OCI-LY3 (cell line): ENCODE data around the gene CLDN22.

Experiments used
- H2AFZ ChIP-seq: fragments of 200-600, 300-600 bp; shearing (Covaris generic); 2 replicates; pipeline ENCODE4 v1.6.0; 2014; ENCODE audit warnings: antibody characterized with exemption, low read depth, low read length
- H3K27ac ChIP-seq: fragments of 200-600, 300-600 bp; sonication (generic); 2 replicates; pipeline ENCODE4 v1.5.1; 2014; ENCODE audit warnings: mild to moderate bottlenecking, low read length, moderate library complexity, mixed read lengths
- H3K27me3 ChIP-seq: fragments of 200-600, 300-600 bp; sonication (generic); 2 replicates; pipeline ENCODE4 v1.6.1; 2014; ENCODE audit warnings: low read depth, low read length, mixed read lengths
- H3K36me3 ChIP-seq: fragments of 200-600, 300-600 bp; sonication (generic); replicated peaks from 2 replicates; pipeline ENCODE3; 2014; ENCODE audit warnings: low read depth, low read length, mixed read lengths
- H3K4me1 ChIP-seq: fragments of 300-600, 200-600 bp; sonication (generic); 2 replicates; pipeline ENCODE4 v1.6.1; 2014; ENCODE audit warnings: low read length, mixed read lengths
- H3K4me2 ChIP-seq: fragments of 200-600, 300-600 bp; sonication (generic); 2 replicates; pipeline ENCODE4 v1.6.1; 2014; ENCODE audit warnings: low read length, mixed read lengths
- H3K4me3 ChIP-seq: fragments of 300-600, 200-600 bp; sonication (generic); 2 replicates; pipeline ENCODE4 v1.5.1; 2014; ENCODE audit warnings: antibody characterized with exemption, mild to moderate bottlenecking, low read length, moderate library complexity
- H3K79me2 ChIP-seq: fragments of 300-600, 200-600 bp; shearing (Covaris generic); 2 replicates; pipeline ENCODE4 v1.6.1; 2014; ENCODE audit warnings: mild to moderate bottlenecking, low read length, mixed read lengths
- H3K9ac ChIP-seq: fragments of 300-600, 200-600 bp; shearing (Covaris generic); 2 replicates; pipeline ENCODE4 v1.6.0; 2014; ENCODE audit warnings: mild to moderate bottlenecking, low read length, moderate library complexity
- H3K9me3 ChIP-seq: fragments of 200-600, 300-600 bp; shearing (Covaris generic); 2 replicates; pipeline ENCODE4 v1.6.1; 2014; ENCODE audit warnings: low read length, mixed read lengths; ENCODE audit not compliant: insufficient read depth
- H4K20me1 ChIP-seq: fragments of 200-600, 300-600 bp; sonication (generic); 2 replicates; pipeline ENCODE4 v1.6.1; 2016; ENCODE audit warnings: low read length, mixed read lengths; ENCODE audit not compliant: insufficient read depth
- CTCF ChIP-seq: fragments of 200-600, 300-600 bp; sonication (generic); IDR thresholded peaks from 2 replicates; pipeline ENCODE4 v1.5.1; 2014; ENCODE audit warnings: antibody characterized with exemption, low read length, low read depth
- EZH2phosphoT487 ChIP-seq: fragments of 200-600 bp; shearing (Covaris generic); IDR thresholded peaks from 2 replicates; pipeline ENCODE4 v1.6.1; 2018; ENCODE audit warnings: antibody characterized with exemption, mixed run types, low read depth

CLDN22 gene

GRCh38 chr4:183303301-183303700 lies 16.8 kb downstream of the CLDN22 start:
- Histone ChIP-seq H3K9ac (peak overlapping the region; percentile 64), H3K36me3 (peaks cover 6% of the 10 kb centered on the region), H3K4me2 (peak overlapping the region; percentile 36; the same call in 1 of the 2 replicates), H2AFZ (peak overlapping the region; percentile 51; the same call in 1 of the 2 replicates), H3K4me3 (no peak overlapping the region), H3K27me3 (no peaks in the 10 kb centered on the region), H3K9me3 (no peaks in the 10 kb centered on the region), H4K20me1 (no peaks in the 10 kb centered on the region), H3K4me1 (peaks cover 73% of the 10 kb centered on the region), H3K79me2 (no peaks in the 10 kb centered on the region), H3K27ac (peak overlapping the region; percentile 96)
- TF ChIP-seq EZH2phosphoT487, result no peak
- TF ChIP-seq CTCF, result no peak

GRCh38 chr4:183300655-183301054 lies 19.4 kb downstream of the CLDN22 start:
- H3K79me2 ChIP-seq, result no peaks in the 10 kb centered on the region
- H3K9ac ChIP-seq, result peak overlapping the region; percentile 87
- H3K4me2 ChIP-seq, result peak overlapping the region; percentile 64
- H3K4me1 ChIP-seq, result peaks cover 98% of the 10 kb centered on the region
- 0 out of 2 replicates have a peak, but pooled peaks cover 3% of the 10 kb centered on the region for H3K9me3 ChIP-seq
- H4K20me1 ChIP-seq, result no peaks in the 10 kb centered on the region
- no peak for TF ChIP-seq EZH2phosphoT487
- no peak for TF ChIP-seq CTCF
- peak overlapping the region; percentile 96 for H3K27ac ChIP-seq
- peaks cover 16% of the 10 kb centered on the region for H3K36me3 ChIP-seq
- no peak overlapping the region for H3K4me3 ChIP-seq
- H3K27me3 ChIP-seq, result no peaks in the 10 kb centered on the region
- 0 out of 2 replicates have a peak overlapping the region, but pooled peaks have one; percentile 6 for H2AFZ ChIP-seq

- H3K27ac ChIP-seq, result peak overlapping the region; percentile 96
- H3K9me3 ChIP-seq, result 0 out of 2 replicates have a peak, but pooled peaks cover 3% of the 10 kb centered on the region
- no peaks in the 10 kb centered on the region for H4K20me1 ChIP-seq
- peak overlapping the region; percentile 87 for H3K9ac ChIP-seq
- peaks cover 21% of the 10 kb centered on the region for H3K36me3 ChIP-seq
- peak overlapping the region; percentile 65 for H3K4me3 ChIP-seq
- TF ChIP-seq EZH2phosphoT487, result no peak
- TF ChIP-seq CTCF, result no peak
- no peak overlapping the region for H2AFZ ChIP-seq
- H3K4me1 ChIP-seq, result peaks cover 98% of the 10 kb centered on the region
- H3K79me2 ChIP-seq, result no peaks in the 10 kb centered on the region
- no peaks in the 10 kb centered on the region for H3K27me3 ChIP-seq
- peak overlapping the region; percentile 64 for H3K4me2 ChIP-seq
Observed at GRCh38 chr4:183300070-183300469, 20.0 kb downstream of the CLDN22 start.

- 0 out of 2 replicates have a peak overlapping the region, but pooled peaks have one; percentile 14 for H2AFZ ChIP-seq
- 0 out of 2 replicates have a peak, but pooled peaks cover 3% of the 10 kb centered on the region for H3K9me3 ChIP-seq
- H3K4me2 ChIP-seq, result peak overlapping the region; percentile 64
- H3K9ac ChIP-seq, result peak overlapping the region; percentile 87
- no peaks in the 10 kb centered on the region for H3K79me2 ChIP-seq
- H3K27ac ChIP-seq, result peak overlapping the region; percentile 96
- H3K27me3 ChIP-seq, result no peaks in the 10 kb centered on the region
- H3K4me1 ChIP-seq, result peaks cover 97% of the 10 kb centered on the region
- H4K20me1 ChIP-seq, result no peaks in the 10 kb centered on the region
- TF ChIP-seq CTCF (no peak), EZH2phosphoT487 (no peak)
- peaks cover 17% of the 10 kb centered on the region for H3K36me3 ChIP-seq
- peak overlapping the region; percentile 65 for H3K4me3 ChIP-seq
Observed at GRCh38 chr4:183299464-183299863, 20.6 kb downstream of the CLDN22 start.
